Endothelial cell of umbilical vein (primary cell): ENCODE data around the gene RFC2. TPM values are rescaled to one million over a fixed set of nuclear protein-coding genes. Genes with fewer than 3 reads are reported as not detected.

ENCODE experiments used
- BruUV-seq: library from RNA; stranded (reverse); fragments of 400-500 nt; replicated peaks from 2 replicates; lab custom pipeline; 2021; lab: Mats Ljungman, UMichigan
- CTCF ChIA-PET: fragments of 300-600, 350-600 bp; sonication (Branson Sonifier 250); formaldehyde crosslinking; loops from one replicate; lab custom pipeline; 2021; ENCODE audit warnings: antibody characterized with exemption, inconsistent platforms; lab: Charles Lee
- POLR2A ChIA-PET: fragments of 300-600, 350-600 bp; sonication (Branson Sonifier 250); formaldehyde crosslinking; loops from one replicate; lab custom pipeline; 2021; ENCODE audit warnings: antibody characterized with exemption, inconsistent platforms; lab: Charles Lee
- DNase-seq: peaks from one replicate; pipeline ENCODE4 v3.0.0-alpha.2; 2011; ENCODE audit warnings: low read depth, low spot score
- FAIRE-seq: peaks from 2 replicates; lab custom pipeline; 2011; peaks lifted over from hg19 to GRCh38; lab: Jason Lieb, UNC
- H2AFZ ChIP-seq: 2 replicates; pipeline ENCODE4 v1.6.0; 2012; ENCODE audit warnings: low read depth, low read length, control low read depth, inconsistent platforms
- H3K27ac ChIP-seq: 2 replicates; pipeline ENCODE4 v1.5.1; 2011; ENCODE audit warnings: low read depth, mild to moderate bottlenecking, control low read depth, low read length, moderate library complexity; ENCODE audit not compliant: insufficient read depth
- H3K27me3 ChIP-seq, 2 experiments: 2 replicates each; pipeline versions ENCODE4 v1.6.0 to v1.6.1; 2011; ENCODE audit warnings: low read length in 2 of 2, mixed read lengths in 1 of 2; ENCODE audit not compliant: control insufficient read depth in 2 of 2, insufficient read depth in 2 of 2
- H3K36me3 ChIP-seq, 2 experiments: 2 replicates in 1 of 2; 3 replicates in 1 of 2; pipeline ENCODE4 v1.5.1; 2011; ENCODE audit warnings: low read length in 2 of 2, mild to moderate bottlenecking in 1 of 2, moderate library complexity in 1 of 2; ENCODE audit not compliant: control insufficient read depth in 2 of 2, insufficient read depth in 2 of 2; ENCODE audit errors: extremely low read depth in 1 of 2
- H3K4me1 ChIP-seq: 3 replicates; pipeline ENCODE4 v1.5.1; 2011; ENCODE audit warnings: mild to moderate bottlenecking, low read length; ENCODE audit not compliant: control insufficient read depth, insufficient read depth; ENCODE audit errors: extremely low read depth
- H3K4me2 ChIP-seq: 2 replicates; pipeline ENCODE4 v1.6.1; 2011; ENCODE audit warnings: low read length, control low read depth, mixed read lengths; ENCODE audit not compliant: insufficient read depth
- H3K4me3 ChIP-seq, 3 experiments: fragments of 200-600 bp in 1 of 3; sonication (generic), shearing (Covaris generic) in 1 of 3; replicated peaks in 1 of 3; 2 replicates each; pipeline ENCODE4 v1.5.1; 2011 to 2016; ENCODE audit warnings: control low read depth in 3 of 3, low read length in 3 of 3, mild to moderate bottlenecking in 2 of 3, inconsistent platforms in 1 of 3, low read depth in 1 of 3, moderate library complexity in 1 of 3; ENCODE audit not compliant: insufficient read depth in 1 of 3
- H3K79me2 ChIP-seq: 2 replicates; pipeline ENCODE4 v1.6.0; 2012; ENCODE audit warnings: low read length, inconsistent platforms; ENCODE audit not compliant: control insufficient read depth, insufficient read depth
- H3K9ac ChIP-seq: replicated peaks from 2 replicates; pipeline ENCODE3; 2011; ENCODE audit warnings: low read length, control low read depth; ENCODE audit not compliant: insufficient read depth; ENCODE audit errors: extremely low read depth
- H3K9me1 ChIP-seq: replicated peaks from 3 replicates; pipeline ENCODE4 v1.6.0; 2011; ENCODE audit warnings: mild to moderate bottlenecking, low read length; ENCODE audit not compliant: control insufficient read depth, insufficient read depth; ENCODE audit errors: extremely low read depth
- H3K9me3 ChIP-seq: replicated peaks from 2 replicates; pipeline ENCODE4 v1.5.1; 2012; ENCODE audit warnings: low read length, inconsistent platforms; ENCODE audit not compliant: control insufficient read depth, insufficient read depth
- H4K20me1 ChIP-seq: replicated peaks from 2 replicates; pipeline ENCODE3; 2011; ENCODE audit warnings: mild to moderate bottlenecking, low read length; ENCODE audit not compliant: control insufficient read depth, insufficient read depth; ENCODE audit errors: extremely low read depth
- EZH2 ChIP-seq: IDR thresholded peaks from 2 replicates; pipeline ENCODE4 v1.6.1; 2012; ENCODE audit warnings: borderline replicate concordance, low read depth, mild to moderate bottlenecking, moderate library complexity, low read length, inconsistent platforms; ENCODE audit not compliant: severe bottlenecking
- FOS ChIP-seq: IDR thresholded peaks from 2 replicates; pipeline ENCODE4 v1.6.1; 2011; ENCODE audit warnings: mild to moderate bottlenecking, low read length, moderate library complexity, borderline replicate concordance; ENCODE audit not compliant: insufficient read depth
- GATA2 ChIP-seq: IDR thresholded peaks from 2 replicates; pipeline ENCODE4 v1.7.0; 2011; ENCODE audit warnings: low read depth, mild to moderate bottlenecking, moderate library complexity, mixed read lengths, low read length; ENCODE audit not compliant: insufficient read length, insufficient read depth
- JUN ChIP-seq: IDR thresholded peaks from 2 replicates; pipeline ENCODE4 v1.6.1; 2011; ENCODE audit warnings: borderline replicate concordance, low read depth; ENCODE audit not compliant: insufficient read length, insufficient read depth
- MYC ChIP-seq: IDR thresholded peaks from one replicate; pipeline ENCODE4 v1.6.1; 2011; ENCODE audit warnings: mild to moderate bottlenecking, low read depth, low read length
- POLR2A ChIP-seq: IDR thresholded peaks from 2 replicates; pipeline ENCODE4 v1.6.1; 2012; ENCODE audit warnings: low read depth, mild to moderate bottlenecking, control low read depth, low read length
- POLR2AphosphoS5 ChIP-seq: IDR thresholded peaks from 2 replicates; pipeline ENCODE4 v1.6.1; 2012; ENCODE audit warnings: low read depth, mild to moderate bottlenecking, control low read depth, low read length, moderate library complexity; ENCODE audit not compliant: insufficient read depth
- dilution Hi-C: fragments of 300-500 bp; cut with MboI; formaldehyde crosslinking; loops from one replicate; pipeline ENCODE4 v1.15.0; 2019; ENCODE audit warnings: low sequenced_read_pairs; ENCODE audit not compliant: extremely low pct_ligation_motif_present
- intact Hi-C: fragments of 100-400 bp; cut with micrococcal nuclease; formaldehyde crosslinking; loops from one replicate; pipeline ENCODE4 v1.10.0; 2022
- polyA plus RNA-seq, 4 experiments: library from polyadenylated mRNA; depleted of rRNA in 3 of 4; stranded (reverse) in 3 of 4; unstranded in 1 of 4; fragments of >200 nt; gene quantifications; 2 replicates each; pipeline versions ENCODE4 v1.2.1 to v1.2.3, GENCODE V29; 2011 to 2012; ENCODE audit warnings: missing spikeins in 1 of 4
- total RNA-seq: library from RNA; stranded (reverse); gene quantifications from 2 replicates; pipeline ENCODE4 v1.2.3, GENCODE V29; 2021
- TF ChIP-seq, protein P1 (sequence below), 2 donors: IDR thresholded peaks; 1 replicate in 1 of 2; 2 replicates in 1 of 2; pipeline ENCODE4 v1.5.1; 2011; ENCODE audit warnings: low read length in 2 of 2, mild to moderate bottlenecking in 2 of 2, moderate library complexity in 2 of 2, control low read depth in 1 of 2, inconsistent platforms in 1 of 2, low read depth in 1 of 2; ENCODE audit not compliant: insufficient read depth in 1 of 2; ENCODE audit errors: extremely low read depth in 1 of 2
- TF ChIP-seq, protein P2 (sequence below): IDR thresholded peaks from 2 replicates; pipeline ENCODE4 v1.6.1; 2011; ENCODE audit not compliant: insufficient read depth, insufficient read length

The RFC2 gene
- total and polyA plus RNA-seq, 2 donors (not counting 3 experiments of a cell fraction or from before 2014, with no cell fraction given): 24.4 to 44.3 TPM

DNA sequence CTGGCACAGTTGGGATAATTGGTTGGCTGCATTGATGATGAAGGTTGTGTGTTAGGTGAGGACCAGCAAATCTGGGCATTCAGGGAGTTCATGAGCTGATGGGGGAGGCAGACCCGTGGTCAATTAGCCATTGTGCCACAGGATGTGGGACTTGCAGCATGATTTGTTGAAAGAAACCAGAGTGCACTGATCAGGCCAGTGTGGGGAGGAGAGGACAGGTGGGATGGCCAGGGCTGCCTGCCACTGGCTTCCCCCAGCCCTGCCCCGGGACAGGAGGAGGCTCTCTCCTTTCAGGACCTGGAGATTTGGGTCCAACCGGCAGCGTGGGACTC lies 39.3 kb upstream of the RFC2 start:
- H3K79me2 ChIP-seq: peaks cover 41% of the 10 kb centered on the region
- peaks cover 12% of the 10 kb centered on the region for H3K4me1 ChIP-seq
- H3K36me3 ChIP-seq: no peaks in the 10 kb centered on the region
- dilution Hi-C loops (no loop called here), intact Hi-C loops (loop anchor here (5.0 kb wide), 1 partner anchor 86 kb away; no protein-coding TSS in a partner anchor)
- TF ChIP-seq GATA2: no peak
- TF ChIP-seq MYC: no peak
- TF ChIP-seq POLR2AphosphoS5: no peak
- TF ChIP-seq, protein P1, sequence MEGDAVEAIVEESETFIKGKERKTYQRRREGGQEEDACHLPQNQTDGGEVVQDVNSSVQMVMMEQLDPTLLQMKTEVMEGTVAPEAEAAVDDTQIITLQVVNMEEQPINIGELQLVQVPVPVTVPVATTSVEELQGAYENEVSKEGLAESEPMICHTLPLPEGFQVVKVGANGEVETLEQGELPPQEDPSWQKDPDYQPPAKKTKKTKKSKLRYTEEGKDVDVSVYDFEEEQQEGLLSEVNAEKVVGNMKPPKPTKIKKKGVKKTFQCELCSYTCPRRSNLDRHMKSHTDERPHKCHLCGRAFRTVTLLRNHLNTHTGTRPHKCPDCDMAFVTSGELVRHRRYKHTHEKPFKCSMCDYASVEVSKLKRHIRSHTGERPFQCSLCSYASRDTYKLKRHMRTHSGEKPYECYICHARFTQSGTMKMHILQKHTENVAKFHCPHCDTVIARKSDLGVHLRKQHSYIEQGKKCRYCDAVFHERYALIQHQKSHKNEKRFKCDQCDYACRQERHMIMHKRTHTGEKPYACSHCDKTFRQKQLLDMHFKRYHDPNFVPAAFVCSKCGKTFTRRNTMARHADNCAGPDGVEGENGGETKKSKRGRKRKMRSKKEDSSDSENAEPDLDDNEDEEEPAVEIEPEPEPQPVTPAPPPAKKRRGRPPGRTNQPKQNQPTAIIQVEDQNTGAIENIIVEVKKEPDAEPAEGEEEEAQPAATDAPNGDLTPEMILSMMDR (IDR thresholded peaks at IDR 0.05; ENCODE audit: extremely low read depth in 1 of 2, insufficient read depth in 1 of 2, low read depth in 1 of 2, low read length in 2 of 2): no peak
- TF ChIP-seq POLR2A: no peak
- no peak for TF ChIP-seq JUN
- TF ChIP-seq FOS: no peak
- TF ChIP-seq, protein P2, sequence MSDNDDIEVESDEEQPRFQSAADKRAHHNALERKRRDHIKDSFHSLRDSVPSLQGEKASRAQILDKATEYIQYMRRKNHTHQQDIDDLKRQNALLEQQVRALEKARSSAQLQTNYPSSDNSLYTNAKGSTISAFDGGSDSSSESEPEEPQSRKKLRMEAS: no peak
- no peak for TF ChIP-seq EZH2
- FAIRE-seq (no peak), DNase-seq (no peak)
- no peak overlapping the region for H3K27ac ChIP-seq
- H3K9ac ChIP-seq: no peak overlapping the region
- no peak overlapping the region for H2AFZ ChIP-seq
- POLR2A ChIA-PET: no interaction called here
- BruUV-seq: no TSS peak
- H3K27me3 ChIP-seq: no peaks in the 10 kb centered on the region
- CTCF ChIA-PET: no interaction called here
- no peaks in the 10 kb centered on the region for H4K20me1 ChIP-seq
- no peak overlapping the region for H3K4me2 ChIP-seq
- H3K9me1 ChIP-seq: no peaks in the 10 kb centered on the region
- no peaks in the 10 kb centered on the region for H3K9me3 ChIP-seq
- no peak overlapping the region for H3K4me3 ChIP-seq
